ENCODE results near the gene PFKFB4.

Gene PFKFB4

GRCh38 chr3:48569808-48570450, 13.3 kb upstream of the PFKFB4 start:
- H3K27ac Mint-ChIP-seq = no peak overlapping the region
- DNase-seq (no peak), ATAC-seq (no peak)
- no peaks in the 10 kb centered on the region for H3K27me3 Mint-ChIP-seq
- no peaks in the 10 kb centered on the region for H3K9me3 Mint-ChIP-seq
- H3K4me1 Mint-ChIP-seq = peaks cover 7% of the 10 kb centered on the region
- H3K36me3 Mint-ChIP-seq (ENCODE audit: low read depth) = no peaks in the 10 kb centered on the region
- H3K4me3 Mint-ChIP-seq = no peak overlapping the region

DNA sequence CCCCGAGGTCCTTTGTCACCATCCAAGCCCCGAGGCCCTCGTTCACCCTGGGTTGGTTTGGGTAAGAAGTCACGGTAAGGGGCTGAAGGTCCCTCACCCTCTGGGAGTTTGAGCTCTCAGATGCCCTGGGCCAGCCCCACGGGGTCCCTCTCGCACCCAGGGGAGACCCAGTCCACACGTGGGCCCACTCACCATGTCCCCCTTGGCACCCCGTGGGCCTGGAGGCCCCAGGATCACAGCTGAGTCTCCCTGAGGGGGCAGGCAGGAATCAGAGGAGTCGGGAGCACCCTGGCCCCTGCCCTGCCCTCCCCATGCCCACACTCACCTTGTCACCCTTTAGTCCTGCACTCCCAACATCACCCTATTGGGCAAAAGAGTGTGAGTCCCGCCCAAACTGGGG, 12.8 kb upstream of the PFKFB4 start:
- no peaks in the 10 kb centered on the region for H3K27me3 Mint-ChIP-seq
- H3K27ac Mint-ChIP-seq = no peak overlapping the region
- peaks cover 7% of the 10 kb centered on the region for H3K4me1 Mint-ChIP-seq
- ATAC-seq = no peak
- no peaks in the 10 kb centered on the region for H3K9me3 Mint-ChIP-seq
- DNase-seq = no peak
- no peaks in the 10 kb centered on the region for H3K36me3 Mint-ChIP-seq (ENCODE audit: low read depth)
- no peak overlapping the region for H3K4me3 Mint-ChIP-seq

- no peaks in the 10 kb centered on the region for H3K27me3 Mint-ChIP-seq
- no peak for DNase-seq
- H3K27ac Mint-ChIP-seq = no peak overlapping the region
- peaks cover 14% of the 10 kb centered on the region for H3K4me1 Mint-ChIP-seq
- no peaks in the 10 kb centered on the region for H3K9me3 Mint-ChIP-seq
- no peak overlapping the region for H3K4me3 Mint-ChIP-seq
- H3K36me3 Mint-ChIP-seq (ENCODE audit: low read depth) = no peaks in the 10 kb centered on the region
- no peak for ATAC-seq
Observed at GRCh38 chr3:48568476-48568875, 11.9 kb upstream of the PFKFB4 start.

DNA sequence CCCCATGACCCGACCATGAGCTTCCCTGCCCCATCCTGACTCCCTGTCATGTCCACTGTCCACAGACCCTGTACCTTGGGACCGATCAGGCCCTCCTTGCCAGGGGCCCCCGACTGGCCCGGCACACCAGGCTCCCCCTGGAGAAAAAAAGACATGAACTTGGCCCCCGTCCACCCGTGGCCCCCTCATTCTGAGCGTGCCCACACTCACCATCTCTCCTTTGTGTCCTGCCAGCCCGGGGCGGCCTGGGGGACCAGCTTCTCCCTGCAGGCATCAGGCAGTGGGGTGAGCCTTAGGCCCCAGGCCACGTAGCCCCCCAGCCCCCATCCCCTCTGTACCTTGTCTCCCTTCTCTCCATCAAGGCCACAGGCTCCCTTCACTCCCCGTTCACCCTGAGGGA, 10.9 kb upstream of the PFKFB4 start:
- Mint-ChIP-seq H3K36me3 (ENCODE audit: low read depth) (no peaks in the 10 kb centered on the region), H3K9me3 (no peaks in the 10 kb centered on the region), H3K4me1 (peaks cover 20% of the 10 kb centered on the region), H3K4me3 (no peak overlapping the region), H3K27me3 (no peaks in the 10 kb centered on the region), H3K27ac (no peak overlapping the region)
- DNase-seq (no peak), ATAC-seq (no peak)

GRCh38 chr3:48567090-48567489, 10.5 kb upstream of the PFKFB4 start:
- ATAC-seq (no peak), DNase-seq (no peak)
- Mint-ChIP-seq H3K9me3 (no peaks in the 10 kb centered on the region), H3K4me1 (peaks cover 20% of the 10 kb centered on the region), H3K27ac (no peak overlapping the region), H3K36me3 (ENCODE audit: low read depth) (no peaks in the 10 kb centered on the region), H3K27me3 (no peaks in the 10 kb centered on the region), H3K4me3 (no peak overlapping the region)

- Mint-ChIP-seq H3K9me3 (no peaks in the 10 kb centered on the region), H3K27ac (no peak overlapping the region), H3K4me1 (peaks cover 20% of the 10 kb centered on the region), H3K4me3 (no peak overlapping the region), H3K27me3 (no peaks in the 10 kb centered on the region), H3K36me3 (ENCODE audit: low read depth) (no peaks in the 10 kb centered on the region)
- ATAC-seq (no peak), DNase-seq (no peak)
Observed at GRCh38 chr3:48566401-48566760, 9.8 kb upstream of the PFKFB4 start.

DNA sequence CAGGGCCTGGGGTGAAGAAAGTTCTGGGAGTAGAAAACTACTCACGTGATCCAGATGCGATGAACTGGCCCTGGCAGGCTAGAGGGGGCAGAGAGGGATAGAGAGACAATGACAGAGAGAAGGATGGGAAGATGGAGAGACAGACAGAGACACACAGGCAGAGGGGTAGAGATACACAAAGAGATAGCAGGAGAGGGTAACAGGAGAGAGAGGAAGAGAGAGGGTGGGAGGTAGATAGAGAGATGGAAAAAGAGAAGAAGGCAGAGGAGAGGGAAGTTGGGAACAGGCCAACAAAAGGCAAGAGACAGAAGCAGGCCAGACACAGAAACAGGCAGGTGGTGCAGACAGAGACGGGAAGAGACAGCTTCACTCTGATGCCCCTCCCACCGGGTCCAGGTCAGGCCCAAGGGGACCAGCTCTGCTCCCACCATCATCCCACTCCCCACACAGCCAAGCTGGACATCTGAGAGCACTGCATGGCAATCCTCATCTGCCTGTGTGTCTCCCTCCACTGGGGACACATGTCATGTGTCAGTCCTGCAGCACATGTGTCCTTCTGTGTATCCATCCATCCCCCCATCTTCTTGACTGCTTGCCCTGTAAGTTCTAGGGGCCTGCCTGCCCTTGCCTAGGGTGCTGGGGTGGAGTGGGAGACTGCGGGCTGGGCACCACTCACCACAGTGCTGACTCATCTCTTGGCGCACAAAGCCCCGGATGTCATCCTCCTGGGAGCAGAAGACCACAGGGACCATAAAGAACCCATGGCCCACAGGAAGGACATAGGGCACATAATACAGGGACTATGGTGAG, 9.2 kb upstream of the PFKFB4 start:
- no peaks in the 10 kb centered on the region for H3K36me3 Mint-ChIP-seq (ENCODE audit: low read depth)
- H3K4me3 Mint-ChIP-seq = no peak overlapping the region
- H3K27me3 Mint-ChIP-seq = no peaks in the 10 kb centered on the region
- H3K27ac Mint-ChIP-seq = peak overlapping the region; percentile 32
- peaks cover 24% of the 10 kb centered on the region for H3K4me1 Mint-ChIP-seq
- peak; percentile 44 for ATAC-seq
- peak; percentile 35 for DNase-seq
- H3K9me3 Mint-ChIP-seq = no peaks in the 10 kb centered on the region

GRCh38 chr3:48565186-48565585, 8.6 kb upstream of the PFKFB4 start:
- Mint-ChIP-seq H3K4me1 (peaks cover 24% of the 10 kb centered on the region), H3K27ac (peak overlapping the region; percentile 32), H3K9me3 (no peaks in the 10 kb centered on the region)

GRCh38 chr3:48564667-48565066, 8.1 kb upstream of the PFKFB4 start:
- no peaks in the 10 kb centered on the region for H3K9me3 Mint-ChIP-seq
- no peak for DNase-seq
- H3K27me3 Mint-ChIP-seq = peaks cover 2% of the 10 kb centered on the region
- H3K4me1 Mint-ChIP-seq = peaks cover 24% of the 10 kb centered on the region
- H3K36me3 Mint-ChIP-seq (ENCODE audit: low read depth) = no peaks in the 10 kb centered on the region
- ATAC-seq = no peak
- no peak overlapping the region for H3K27ac Mint-ChIP-seq
- no peak overlapping the region for H3K4me3 Mint-ChIP-seq

More at GRCh38 chr3:48565186-48565585, 8.6 kb upstream of the PFKFB4 start:
- no peak for ATAC-seq
- Mint-ChIP-seq H3K27me3 (no peaks in the 10 kb centered on the region), H3K36me3 (ENCODE audit: low read depth) (no peaks in the 10 kb centered on the region), H3K4me3 (no peak overlapping the region)
- DNase-seq = no peak

GRCh38 chr3:48564022-48564421, 7.4 kb upstream of the PFKFB4 start:
- H3K27me3 Mint-ChIP-seq = peaks cover 2% of the 10 kb centered on the region
- no peak overlapping the region for H3K4me3 Mint-ChIP-seq
- no peaks in the 10 kb centered on the region for H3K36me3 Mint-ChIP-seq (ENCODE audit: low read depth)
- peaks cover 24% of the 10 kb centered on the region for H3K4me1 Mint-ChIP-seq
- H3K27ac Mint-ChIP-seq = peak overlapping the region; percentile 15
- peak; percentile 42 for ATAC-seq
- DNase-seq = peak; percentile 61
- H3K9me3 Mint-ChIP-seq = no peaks in the 10 kb centered on the region

GRCh38 chr3:48563382-48563918, 6.8 kb upstream of the PFKFB4 start, which contains the start of gene UCN2:
Gene UCN2, minus strand, starts transcription at chr3:48563781. Its CDS starts 657 bp downstream, at chr3:48563124.
- ATAC-seq (no peak), DNase-seq (no peak)
- H3K4me3 Mint-ChIP-seq = no peak within 1 kb of the TSS
- no peaks in the 10 kb centered on the region for H3K9me3 Mint-ChIP-seq
- H3K4me1 Mint-ChIP-seq = peaks cover 26% of the 10 kb centered on the region
- no peaks in the 10 kb centered on the region for H3K36me3 Mint-ChIP-seq (ENCODE audit: low read depth)
- peak within 1 kb of the TSS; percentile 16 for H3K27ac Mint-ChIP-seq
- H3K27me3 Mint-ChIP-seq = peaks cover 2% of the 10 kb centered on the region

- DNase-seq (no peak), ATAC-seq (no peak)
- no peaks in the 10 kb centered on the region for H3K36me3 Mint-ChIP-seq (ENCODE audit: low read depth)
- no peaks in the 10 kb centered on the region for H3K9me3 Mint-ChIP-seq
- peaks cover 30% of the 10 kb centered on the region for H3K4me1 Mint-ChIP-seq
- peaks cover 2% of the 10 kb centered on the region for H3K27me3 Mint-ChIP-seq
- H3K27ac Mint-ChIP-seq = no peak overlapping the region
- no peak overlapping the region for H3K4me3 Mint-ChIP-seq
Observed at GRCh38 chr3:48562367-48563095, 5.9 kb upstream of the PFKFB4 start.

DNA sequence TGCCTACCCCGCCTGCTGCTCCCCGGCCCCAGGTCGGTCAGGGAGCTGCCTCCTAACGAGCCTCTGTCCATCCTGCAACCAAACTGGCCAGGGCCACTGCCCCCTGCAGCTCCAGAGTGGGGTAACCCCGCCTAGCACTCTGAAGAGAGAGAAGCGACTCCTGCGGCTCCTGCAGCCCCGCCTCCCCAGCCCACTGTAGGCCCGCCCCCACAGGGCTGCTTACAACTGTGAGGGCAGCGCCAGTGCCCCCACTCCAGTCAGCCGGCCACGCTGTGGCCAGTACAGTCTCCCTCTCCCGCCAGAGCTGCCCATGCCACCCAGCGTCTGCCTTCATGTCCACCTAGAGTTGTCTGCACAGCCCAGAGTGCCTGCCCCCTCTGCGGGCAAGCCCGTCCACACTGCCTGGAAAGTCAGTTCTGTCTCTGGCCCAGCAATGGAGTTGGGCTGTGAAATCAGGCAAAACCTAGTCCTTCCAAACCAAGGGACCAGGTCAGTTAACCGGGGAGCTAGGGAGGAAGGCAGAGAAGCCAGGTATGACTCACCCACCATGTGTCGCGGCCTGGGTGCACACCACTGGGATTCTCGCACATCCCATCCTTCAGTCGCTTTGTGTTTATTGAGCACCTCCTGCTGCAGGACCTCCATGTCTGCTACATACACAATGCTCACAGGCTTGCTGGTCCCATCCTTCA, 4.6 kb upstream of the PFKFB4 start:
- Mint-ChIP-seq H3K27ac (no peak overlapping the region), H3K27me3 (peaks cover 2% of the 10 kb centered on the region), H3K4me3 (no peak overlapping the region), H3K9me3 (no peaks in the 10 kb centered on the region), H3K36me3 (ENCODE audit: low read depth) (peaks cover 2% of the 10 kb centered on the region), H3K4me1 (peaks cover 39% of the 10 kb centered on the region)
- DNase-seq = peak; percentile 21
- ATAC-seq = no peak

GRCh38 chr3:48560648-48561018, 4.0 kb upstream of the PFKFB4 start:
- DNase-seq (no peak), ATAC-seq (no peak)
- peaks cover 2% of the 10 kb centered on the region for H3K36me3 Mint-ChIP-seq (ENCODE audit: low read depth)
- no peak overlapping the region for H3K27ac Mint-ChIP-seq
- no peak overlapping the region for H3K4me3 Mint-ChIP-seq
- H3K4me1 Mint-ChIP-seq = peaks cover 35% of the 10 kb centered on the region
- peaks cover 2% of the 10 kb centered on the region for H3K27me3 Mint-ChIP-seq
- no peaks in the 10 kb centered on the region for H3K9me3 Mint-ChIP-seq

Data from activated naive CD8-positive, alpha-beta T cell treated with anti-CD3 and anti-CD28 coated beads, Interleukin-2, amount 50 U/mL, for 24 hours (primary cell).